HCT116 (cell line): ENCODE measurements around the gene TGFBR3. TPM values are rescaled to one million over a fixed set of nuclear protein-coding genes. Genes with fewer than 3 reads are reported as not detected.

Source experiments
- ATAC-seq: fragments of 200-7000 bp; cut with Tn5 transposase; 2 replicates; pipeline ENCODE4 v1.9.1; 2020; ENCODE audit warnings: mild to moderate bottlenecking, moderate library complexity
- BruUV-seq: library from RNA; stranded (reverse); fragments of 400-500 nt; replicated peaks from 2 replicates; lab custom pipeline; 2021; lab: Mats Ljungman, UMichigan
- CTCF ChIA-PET: fragments of 300-600 bp; sonication (Branson Sonifier 250); formaldehyde crosslinking; loops from one replicate; lab custom pipeline; 2021; ENCODE audit warnings: antibody characterized with exemption; lab: Charles Lee
- POLR2A ChIA-PET: fragments of 300-600, 350-600 bp; sonication (Branson Sonifier 250); formaldehyde crosslinking; loops from one replicate; lab custom pipeline; 2021; ENCODE audit warnings: antibody characterized with exemption; lab: Charles Lee
- RAD21 ChIA-PET, 2 experiments: fragments of 300-600 bp; sonication (Branson Sonifier 250); formaldehyde crosslinking; loops; one replicate each; lab custom pipeline; 2023; ENCODE audit warnings: low total read pairs in 2 of 2; ENCODE audit not compliant: uncharacterized antibody in 2 of 2, unreplicated experiment in 2 of 2, low non-redundant PET in 1 of 2; lab: Charles Lee
- DNase-seq: peaks from one replicate; pipeline ENCODE4 v3.0.0-alpha.2; 2010; ENCODE audit warnings: low read depth, low spot score
- H2AFZ ChIP-seq: fragments of 200-600 bp; shearing (Covaris generic), sonication (generic); 2 replicates; pipeline ENCODE4 v1.6.1; 2017; ENCODE audit warnings: low read depth, mixed run types, mixed read lengths, antibody characterized with exemption, low read length; ENCODE audit not compliant: poor library complexity, severe bottlenecking
- H3K27ac ChIP-seq: 2 replicates; pipeline ENCODE4 v1.5.1; 2012; ENCODE audit warnings: low read depth, low read length
- H3K27me3 ChIP-seq: fragments of 200-600 bp; sonication (generic); 2 replicates; pipeline ENCODE4 v1.6.1; 2016; ENCODE audit warnings: mixed run types, low read length, mixed read lengths; ENCODE audit not compliant: insufficient read depth
- H3K36me3 ChIP-seq, 2 experiments: fragments of 200-500 bp in 1 of 2; fragments of 200-600 bp in 1 of 2; sonication (Bioruptor generic) in 1 of 2; sonication (generic) in 1 of 2; 2 replicates each; pipeline versions ENCODE4 v1.5.1 to v1.6.1; 2014 to 2016; ENCODE audit warnings: low read length in 2 of 2, inconsistent platforms in 1 of 2, mixed read lengths in 1 of 2, mixed run types in 1 of 2; ENCODE audit not compliant: insufficient read depth in 2 of 2, control insufficient read depth in 1 of 2
- H3K4me1 ChIP-seq, 2 experiments: fragments of 200-600 bp in 1 of 2; sonication (generic) in 1 of 2; 2 replicates each; pipeline versions ENCODE4 v1.5.1 to v1.6.1; 2012 to 2017; ENCODE audit warnings: low read length in 2 of 2, inconsistent platforms in 1 of 2, mild to moderate bottlenecking in 1 of 2, mixed read lengths in 1 of 2, mixed run types in 1 of 2, moderate library complexity in 1 of 2; ENCODE audit not compliant: insufficient read depth in 2 of 2, control insufficient read depth in 1 of 2
- H3K4me2 ChIP-seq: fragments of 200-600 bp; sonication (generic); 2 replicates; pipeline ENCODE4 v1.6.1; 2017; ENCODE audit warnings: mixed run types, low read length, mixed read lengths
- H3K4me3 ChIP-seq, 2 experiments: fragments of 200-600 bp in 1 of 2; sonication (generic) in 1 of 2; replicated peaks in 1 of 2; 2 replicates each; pipeline ENCODE4 v1.5.1; 2011 to 2016; ENCODE audit warnings: low read length in 2 of 2, control low read depth in 1 of 2, low read depth in 1 of 2, mild to moderate bottlenecking in 1 of 2, mixed read lengths in 1 of 2, mixed run types in 1 of 2
- H3K79me2 ChIP-seq: fragments of 200-600 bp; sonication (generic); 2 replicates; pipeline ENCODE4 v1.6.1; 2017; ENCODE audit warnings: mild to moderate bottlenecking, mixed run types, low read length, moderate library complexity, mixed read lengths; ENCODE audit not compliant: insufficient read depth
- H3K9ac ChIP-seq: fragments of 200-600 bp; sonication (generic); 2 replicates; pipeline ENCODE4 v1.6.1; 2016; ENCODE audit warnings: low read length, mixed read lengths
- H3K9me2 ChIP-seq: fragments of 200-600 bp; sonication (generic), shearing (Covaris generic); 2 replicates; pipeline ENCODE4 v1.6.1; 2017; ENCODE audit warnings: mixed run types, mild to moderate bottlenecking, moderate library complexity; ENCODE audit not compliant: insufficient read depth
- H3K9me3 ChIP-seq, 2 experiments: fragments of 200-500 bp in 1 of 2; fragments of 200-600 bp in 1 of 2; sonication (Bioruptor generic) in 1 of 2; sonication (generic) in 1 of 2; 2 replicates each; pipeline ENCODE4 v1.6.1; 2014 to 2017; ENCODE audit warnings: low read length in 2 of 2, mixed read lengths in 2 of 2, inconsistent platforms in 1 of 2, low read depth in 1 of 2, mild to moderate bottlenecking in 1 of 2, mixed run types in 1 of 2, moderate library complexity in 1 of 2; ENCODE audit not compliant: control insufficient read depth in 1 of 2, insufficient read depth in 1 of 2
- H4K20me1 ChIP-seq: fragments of 200-600 bp; sonication (generic), shearing (Covaris generic); 2 replicates; pipeline ENCODE4 v1.6.1; 2017; ENCODE audit warnings: mixed run types, mild to moderate bottlenecking, moderate library complexity; ENCODE audit not compliant: insufficient read depth
- CBX3 ChIP-seq: IDR thresholded peaks from 2 replicates; pipeline ENCODE4 v1.6.1; 2012; ENCODE audit warnings: low read depth
- ELF1 ChIP-seq: IDR thresholded peaks from 2 replicates; pipeline ENCODE4 v1.6.1; 2012; ENCODE audit warnings: low read depth, borderline replicate concordance
- EZH2phosphoT487 ChIP-seq: fragments of 200-600 bp; IDR thresholded peaks from 2 replicates; pipeline ENCODE4 v1.6.1; 2018; ENCODE audit warnings: antibody characterized with exemption, borderline replicate concordance
- FOSL1 ChIP-seq: IDR thresholded peaks from 2 replicates; pipeline ENCODE4 v1.6.1; 2012; ENCODE audit warnings: low read depth
- JUND ChIP-seq: IDR thresholded peaks from 2 replicates; pipeline ENCODE4 v1.6.1; 2012
- POLR2A ChIP-seq: IDR thresholded peaks from 2 replicates; pipeline ENCODE4 v1.7.0; 2011; ENCODE audit warnings: borderline replicate concordance; ENCODE audit not compliant: insufficient read depth, insufficient read length; ENCODE audit errors: extremely low read depth
- POLR2AphosphoS5 ChIP-seq: IDR thresholded peaks from 2 replicates; pipeline ENCODE4 v1.6.1; 2011; ENCODE audit warnings: mild to moderate bottlenecking, low read depth, low read length, moderate library complexity
- RAD21 ChIP-seq: IDR thresholded peaks from 2 replicates; pipeline ENCODE4 v1.6.1; 2012; ENCODE audit warnings: low read depth, mild to moderate bottlenecking
- SIN3A ChIP-seq: IDR thresholded peaks from 2 replicates; pipeline ENCODE4 v1.6.1; 2012; ENCODE audit warnings: low read depth
- SRF ChIP-seq: IDR thresholded peaks from 2 replicates; pipeline ENCODE4 v1.6.1; 2012; ENCODE audit warnings: low read depth
- TCF7L2 ChIP-seq: IDR thresholded peaks from 2 replicates; pipeline ENCODE4 v1.7.0; 2011; ENCODE audit warnings: borderline replicate concordance, inconsistent platforms; ENCODE audit not compliant: insufficient read depth, insufficient read length; ENCODE audit errors: extremely low read depth
- intact Hi-C: fragments of 100-400 bp; cut with micrococcal nuclease; formaldehyde crosslinking; loops from 2 replicates; pipeline ENCODE4 v1.10.0; 2022
- total RNA-seq: library from RNA; stranded (reverse); gene quantifications from one replicate; pipeline ENCODE4 v1.2.1, GENCODE V29; 2021; ENCODE audit not compliant: unreplicated experiment
- TF ChIP-seq, protein P1 (sequence below): IDR thresholded peaks from 2 replicates; pipeline ENCODE4 v1.6.1; 2012
- TF ChIP-seq, protein P2 (sequence below): IDR thresholded peaks from 2 replicates; pipeline ENCODE4 v1.6.1; 2012; ENCODE audit warnings: low read depth
- TF ChIP-seq, protein P3 (sequence below): IDR thresholded peaks from 2 replicates; pipeline ENCODE4 v1.6.1; 2012

The TGFBR3 gene
- total RNA-seq, 1 experiment from 2014 or later = 7.1 TPM

DNA sequence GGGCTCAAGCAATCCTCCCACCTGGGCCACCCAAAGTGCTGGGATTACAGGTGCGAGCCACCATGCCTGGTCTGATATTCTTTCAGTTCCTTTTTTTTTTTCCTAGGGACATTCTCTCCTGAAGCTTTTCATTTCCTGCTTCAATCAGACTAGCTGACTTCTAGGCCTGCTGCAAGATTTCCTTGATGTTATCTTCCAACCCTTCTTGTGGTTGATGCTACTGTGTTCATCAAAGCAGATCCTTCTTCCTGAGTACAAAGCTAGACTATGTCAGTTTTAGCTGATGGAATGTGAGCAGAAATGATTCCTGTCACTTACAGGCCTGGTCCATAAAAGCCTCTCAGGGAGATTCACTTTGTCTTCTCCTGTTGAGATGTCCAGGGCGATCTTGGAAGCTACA, 238.9 kb downstream of the TGFBR3 start:
- Histone ChIP-seq H3K9ac (no peak overlapping the region), H3K4me2 (no peak overlapping the region), H3K9me3 (no peaks in the 10 kb centered on the region), H3K27ac (no peak overlapping the region), H3K79me2 (no peaks in the 10 kb centered on the region), H3K27me3 (no peaks in the 10 kb centered on the region), H3K4me1 (no peaks in the 10 kb centered on the region), H2AFZ (no peak overlapping the region), H3K4me3 (no peak overlapping the region), H3K9me2 (no peaks in the 10 kb centered on the region), H4K20me1 (no peaks in the 10 kb centered on the region), H3K36me3 (no peaks in the 10 kb centered on the region)
- POLR2A ChIA-PET = no interaction called here
- no peak for TF ChIP-seq EZH2phosphoT487
- no peak for TF ChIP-seq CBX3
- TF ChIP-seq FOSL1 = no peak
- TF ChIP-seq, protein P1, sequence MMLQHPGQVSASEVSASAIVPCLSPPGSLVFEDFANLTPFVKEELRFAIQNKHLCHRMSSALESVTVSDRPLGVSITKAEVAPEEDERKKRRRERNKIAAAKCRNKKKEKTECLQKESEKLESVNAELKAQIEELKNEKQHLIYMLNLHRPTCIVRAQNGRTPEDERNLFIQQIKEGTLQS = no peak
- no peak for TF ChIP-seq SRF
- no peak for TF ChIP-seq TCF7L2
- TF ChIP-seq, protein P2, sequence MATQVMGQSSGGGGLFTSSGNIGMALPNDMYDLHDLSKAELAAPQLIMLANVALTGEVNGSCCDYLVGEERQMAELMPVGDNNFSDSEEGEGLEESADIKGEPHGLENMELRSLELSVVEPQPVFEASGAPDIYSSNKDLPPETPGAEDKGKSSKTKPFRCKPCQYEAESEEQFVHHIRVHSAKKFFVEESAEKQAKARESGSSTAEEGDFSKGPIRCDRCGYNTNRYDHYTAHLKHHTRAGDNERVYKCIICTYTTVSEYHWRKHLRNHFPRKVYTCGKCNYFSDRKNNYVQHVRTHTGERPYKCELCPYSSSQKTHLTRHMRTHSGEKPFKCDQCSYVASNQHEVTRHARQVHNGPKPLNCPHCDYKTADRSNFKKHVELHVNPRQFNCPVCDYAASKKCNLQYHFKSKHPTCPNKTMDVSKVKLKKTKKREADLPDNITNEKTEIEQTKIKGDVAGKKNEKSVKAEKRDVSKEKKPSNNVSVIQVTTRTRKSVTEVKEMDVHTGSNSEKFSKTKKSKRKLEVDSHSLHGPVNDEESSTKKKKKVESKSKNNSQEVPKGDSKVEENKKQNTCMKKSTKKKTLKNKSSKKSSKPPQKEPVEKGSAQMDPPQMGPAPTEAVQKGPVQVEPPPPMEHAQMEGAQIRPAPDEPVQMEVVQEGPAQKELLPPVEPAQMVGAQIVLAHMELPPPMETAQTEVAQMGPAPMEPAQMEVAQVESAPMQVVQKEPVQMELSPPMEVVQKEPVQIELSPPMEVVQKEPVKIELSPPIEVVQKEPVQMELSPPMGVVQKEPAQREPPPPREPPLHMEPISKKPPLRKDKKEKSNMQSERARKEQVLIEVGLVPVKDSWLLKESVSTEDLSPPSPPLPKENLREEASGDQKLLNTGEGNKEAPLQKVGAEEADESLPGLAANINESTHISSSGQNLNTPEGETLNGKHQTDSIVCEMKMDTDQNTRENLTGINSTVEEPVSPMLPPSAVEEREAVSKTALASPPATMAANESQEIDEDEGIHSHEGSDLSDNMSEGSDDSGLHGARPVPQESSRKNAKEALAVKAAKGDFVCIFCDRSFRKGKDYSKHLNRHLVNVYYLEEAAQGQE = no peak
- no peak for TF ChIP-seq ELF1
- TF ChIP-seq POLR2AphosphoS5 = no peak
- no peak for TF ChIP-seq SIN3A
- TF ChIP-seq JUND = no peak
- TF ChIP-seq POLR2A = no peak
- TF ChIP-seq RAD21 = no peak
- TF ChIP-seq, protein P3, sequence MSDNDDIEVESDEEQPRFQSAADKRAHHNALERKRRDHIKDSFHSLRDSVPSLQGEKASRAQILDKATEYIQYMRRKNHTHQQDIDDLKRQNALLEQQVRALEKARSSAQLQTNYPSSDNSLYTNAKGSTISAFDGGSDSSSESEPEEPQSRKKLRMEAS = no peak
- CTCF ChIA-PET = no interaction called here
- DNase-seq = no peak
- ATAC-seq = no peak
- no TSS peak for BruUV-seq
- RAD21 ChIA-PET = no interaction called here
- intact Hi-C loops = no loop called here
